Kidney (tissue), 14 donors: ENCODE data around the gene MEIKIN. TPM values are rescaled to one million over a fixed set of nuclear protein-coding genes. Genes with fewer than 3 reads are reported as not detected.
"Not testable (repeated sequence)": the region's sequence is repeated elsewhere in the genome, so short reads cannot be mapped to it uniquely, and the experiment has no call there.

ENCODE experiments used
- DNase-seq, 5 donors: peaks; one replicate each; pipeline ENCODE4 v3.0.0-alpha.2; 2013 to 2020
- FAIRE-seq: peaks from 2 replicates; lab custom pipeline; 2012; peaks lifted over from hg19 to GRCh38; lab: Jason Lieb, UNC
- H3K27ac ChIP-seq, 2 donors: one replicate each; pipeline ENCODE4 v1.7.0; 2013; ENCODE audit warnings: low read depth in 2 of 2, low read length in 2 of 2, inconsistent platforms in 1 of 2
- H3K27me3 ChIP-seq: one replicate; pipeline ENCODE4 v1.7.1; 2013; ENCODE audit warnings: low read length, inconsistent platforms; ENCODE audit not compliant: control insufficient read depth, insufficient read depth
- H3K36me3 ChIP-seq, 3 donors: one replicate each; pipeline versions ENCODE4 v1.7.0 to v1.7.1; 2013; ENCODE audit warnings: low read length in 3 of 3, control low read depth in 1 of 3, inconsistent platforms in 1 of 3; ENCODE audit not compliant: insufficient read depth in 3 of 3, control insufficient read depth in 2 of 3
- H3K4me1 ChIP-seq, 3 donors: one replicate each; pipeline versions ENCODE4 v1.7.0 to v1.7.1; 2013; ENCODE audit warnings: low read length in 3 of 3, inconsistent platforms in 1 of 3, low read depth in 1 of 3; ENCODE audit not compliant: control insufficient read depth in 2 of 3, insufficient read depth in 2 of 3
- H3K4me3 ChIP-seq, 3 donors: one replicate each; pipeline versions ENCODE4 v1.7.0 to v1.8.1; 2013; ENCODE audit warnings: low read length in 3 of 3, control low read depth in 1 of 3, inconsistent platforms in 1 of 3
- H3K9ac ChIP-seq, 3 donors: one replicate each; pipeline versions ENCODE4 v1.7.0 to v1.7.1; 2013; ENCODE audit warnings: low read length in 3 of 3, control low read depth in 1 of 3, inconsistent platforms in 1 of 3
- H3K9me3 ChIP-seq, 3 donors: one replicate each; pipeline versions ENCODE4 v1.7.0 to v1.7.1; 2013; ENCODE audit warnings: low read length in 3 of 3, control low read depth in 1 of 3, inconsistent platforms in 1 of 3; ENCODE audit not compliant: control insufficient read depth in 2 of 3, insufficient read depth in 1 of 3
- intact Hi-C: fragments of 100-400 bp; cut with DNase I; formaldehyde crosslinking; loops from one replicate; pipeline ENCODE4 v1.11.1; 2022
- polyA plus RNA-seq: library from polyadenylated mRNA; stranded (reverse); fragments of 350-450 nt; fragmentation: Illumina TruSeq; extraction: RNeasy Lipid Tissue Mini Kit (QIAGEN cat#74804); gene quantifications from one replicate; pipeline ENCODE4 v1.2.3, GENCODE V29; 2014; ENCODE audit warnings: low read depth, low replicate concordance; ENCODE audit not compliant: insufficient read depth
- total RNA-seq: library from RNA; stranded (reverse); fragmentation: NEBNext Ultra II Directional; extraction: Animal tissue kit (Norgen Biotek cat#: 25700); gene quantifications from one replicate; pipeline ENCODE4 v1.2.1, GENCODE V29; 2021
- TF ChIP-seq, protein P1 (sequence below): IDR thresholded peaks from 3 replicates; pipeline ENCODE4 v1.5.1; 2012; ENCODE audit warnings: mild to moderate bottlenecking, moderate library complexity, borderline replicate concordance; ENCODE audit not compliant: insufficient read depth; ENCODE audit errors: extremely low read depth
- donor health status: control.
- donor health status: control.
- donor health status: control.
- donor health status: control.
- donor health status: control.
- donor health status: DM: yes; HTN: yes; CAD: no.
- donor health status: Normal renal cell carcinoma (clear cell type).

The MEIKIN gene
- total and polyA plus RNA-seq, 2 donors from 2014 or later, result 0.63 TPM; not detected in 1

DNA sequence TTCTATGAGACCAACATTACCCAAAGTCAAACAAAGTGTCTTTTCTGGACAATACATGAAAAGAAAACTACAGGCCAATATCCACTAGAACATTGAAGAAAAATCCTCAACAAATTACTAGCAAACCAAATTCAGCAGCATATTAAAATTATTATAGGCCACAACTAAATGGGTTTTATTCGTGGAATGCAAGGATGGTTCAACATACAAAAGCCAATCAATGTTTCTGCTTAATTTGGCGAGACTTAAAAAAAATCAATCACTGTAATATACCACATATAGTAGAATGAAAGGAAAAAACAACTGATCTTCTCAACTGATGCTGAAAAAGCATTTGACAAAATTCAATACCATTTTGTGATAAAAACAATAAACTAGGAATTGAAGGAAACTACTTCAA is 96.8 kb downstream of the MEIKIN start:
- no peak for FAIRE-seq
- peaks cover 0 to 8% (median 7%) of the 10 kb centered on the region in 3 donors for H3K9me3 ChIP-seq
- no peaks in the 10 kb centered on the region for H3K4me1 ChIP-seq
- no peak overlapping the region for H3K9ac ChIP-seq
- DNase-seq, result no peak
- intact Hi-C loops, result no loop called here
- H3K4me3 ChIP-seq, result no peak overlapping the region
- no peaks in the 10 kb centered on the region for H3K27me3 ChIP-seq
- H3K36me3 ChIP-seq, result no peaks in the 10 kb centered on the region
- no peak overlapping the region for H3K27ac ChIP-seq
- TF ChIP-seq, protein P1, sequence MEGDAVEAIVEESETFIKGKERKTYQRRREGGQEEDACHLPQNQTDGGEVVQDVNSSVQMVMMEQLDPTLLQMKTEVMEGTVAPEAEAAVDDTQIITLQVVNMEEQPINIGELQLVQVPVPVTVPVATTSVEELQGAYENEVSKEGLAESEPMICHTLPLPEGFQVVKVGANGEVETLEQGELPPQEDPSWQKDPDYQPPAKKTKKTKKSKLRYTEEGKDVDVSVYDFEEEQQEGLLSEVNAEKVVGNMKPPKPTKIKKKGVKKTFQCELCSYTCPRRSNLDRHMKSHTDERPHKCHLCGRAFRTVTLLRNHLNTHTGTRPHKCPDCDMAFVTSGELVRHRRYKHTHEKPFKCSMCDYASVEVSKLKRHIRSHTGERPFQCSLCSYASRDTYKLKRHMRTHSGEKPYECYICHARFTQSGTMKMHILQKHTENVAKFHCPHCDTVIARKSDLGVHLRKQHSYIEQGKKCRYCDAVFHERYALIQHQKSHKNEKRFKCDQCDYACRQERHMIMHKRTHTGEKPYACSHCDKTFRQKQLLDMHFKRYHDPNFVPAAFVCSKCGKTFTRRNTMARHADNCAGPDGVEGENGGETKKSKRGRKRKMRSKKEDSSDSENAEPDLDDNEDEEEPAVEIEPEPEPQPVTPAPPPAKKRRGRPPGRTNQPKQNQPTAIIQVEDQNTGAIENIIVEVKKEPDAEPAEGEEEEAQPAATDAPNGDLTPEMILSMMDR, result no peak

DNA sequence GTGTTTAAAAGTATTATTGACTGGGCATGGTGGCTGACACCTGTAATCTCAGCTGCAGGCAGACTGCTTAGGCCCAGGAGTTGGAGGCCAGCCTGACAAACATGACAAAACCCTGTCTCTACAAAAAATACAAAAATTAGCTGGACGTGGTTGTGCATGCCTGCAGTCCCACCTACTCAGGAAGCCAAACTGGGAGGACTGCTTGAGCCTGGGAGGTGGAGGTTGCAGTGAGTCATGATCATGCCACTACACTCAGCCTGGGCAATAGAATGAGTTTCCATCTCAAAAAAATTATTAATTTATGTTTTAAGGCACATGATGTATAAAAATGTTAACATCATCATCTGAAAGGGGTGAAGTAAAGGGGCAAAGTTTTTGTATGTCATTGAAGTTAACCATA is 98.9 kb downstream of the MEIKIN start:
- Histone ChIP-seq H3K4me3 (no peak overlapping the region), H3K4me1 (no peaks in the 10 kb centered on the region), H3K9me3 (peaks cover 0 to 8% (median 7%) of the 10 kb centered on the region in 3 donors), H3K27ac (no peak overlapping the region), H3K9ac (no peak overlapping the region), H3K36me3 (no peaks in the 10 kb centered on the region), H3K27me3 (no peaks in the 10 kb centered on the region)
- intact Hi-C loops, result no loop called here
- FAIRE-seq, result no peak
- TF ChIP-seq, protein P1, result no peak
- no peak for DNase-seq

DNA sequence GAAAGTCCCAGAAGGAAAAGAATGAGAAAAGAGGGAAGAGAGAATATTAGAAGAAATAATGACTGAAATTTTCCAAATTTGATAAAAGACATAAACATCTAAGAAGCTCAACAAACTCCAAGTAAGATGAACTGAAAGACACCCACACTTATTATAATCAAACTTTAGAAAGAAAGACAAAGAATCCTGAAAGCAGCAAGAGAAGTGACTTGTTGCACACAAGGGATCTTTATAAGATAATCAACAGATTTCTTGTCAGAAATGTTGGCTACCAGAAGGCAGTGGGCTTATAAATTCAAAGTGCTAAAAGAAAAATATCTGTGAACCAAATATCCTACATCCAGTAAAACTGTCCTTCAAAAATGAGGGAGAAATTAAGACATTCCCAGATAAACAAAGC is 99.6 kb downstream of the MEIKIN start:
- no peak overlapping the region for H3K4me3 ChIP-seq
- FAIRE-seq (no peak), DNase-seq (no peak)
- TF ChIP-seq, protein P1, result no peak
- intact Hi-C loops, result no loop called here
- no peaks in the 10 kb centered on the region for H3K27me3 ChIP-seq
- no peak overlapping the region for H3K9ac ChIP-seq
- H3K4me1 ChIP-seq, result no peaks in the 10 kb centered on the region
- no peaks in the 10 kb centered on the region for H3K36me3 ChIP-seq
- peaks cover 0 to 8% (median 7%) of the 10 kb centered on the region in 3 donors for H3K9me3 ChIP-seq
- H3K27ac ChIP-seq, result no peak overlapping the region

DNA sequence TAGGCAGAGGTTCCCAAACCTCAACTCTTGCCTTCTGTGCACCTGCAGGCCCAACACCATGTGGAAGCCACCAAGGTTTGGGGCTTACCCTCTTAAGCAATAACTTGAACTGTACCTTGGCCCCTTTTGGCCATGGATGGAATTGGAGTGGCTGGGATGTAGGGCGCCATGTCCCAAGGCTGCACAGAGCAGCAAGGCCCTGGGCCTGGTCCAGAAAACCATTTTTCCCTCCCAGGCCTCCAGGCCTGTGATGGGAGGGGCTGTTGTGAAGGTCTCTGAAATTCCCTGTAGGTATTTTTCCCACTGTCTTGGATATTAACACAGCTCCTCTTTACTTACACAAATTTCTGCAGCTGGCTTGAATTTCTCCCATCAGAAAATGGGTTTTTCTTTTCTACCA is 102.5 kb downstream of the MEIKIN start:
- H3K4me3 ChIP-seq, H3K36me3 ChIP-seq, DNase-seq, H3K9ac ChIP-seq, FAIRE-seq, H3K9me3 ChIP-seq, H3K27me3 ChIP-seq, H3K4me1 ChIP-seq, intact Hi-C loops, H3K27ac ChIP-seq: not testable (repeated sequence)

DNA sequence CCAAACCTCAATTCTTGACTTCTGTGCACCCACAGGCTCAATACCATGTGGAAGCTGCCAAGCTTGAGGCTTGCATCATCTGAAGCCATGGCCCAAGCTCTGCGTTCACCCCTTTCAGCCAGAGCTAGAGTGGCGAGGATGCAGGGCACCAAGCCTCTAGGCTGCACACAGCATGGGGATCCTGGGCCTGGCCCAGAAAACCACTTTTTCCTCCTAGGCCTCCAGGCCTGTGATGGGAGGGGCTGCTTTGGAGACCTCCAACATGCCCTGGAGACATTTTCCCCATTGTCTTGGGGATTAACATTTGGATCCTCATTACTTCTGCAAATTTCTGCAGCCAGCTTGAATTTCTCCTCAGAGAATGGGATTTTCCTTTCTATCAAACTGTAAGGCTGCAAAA is 112.8 kb downstream of the MEIKIN start:
- H3K9me3 ChIP-seq, H3K9ac ChIP-seq, intact Hi-C loops, DNase-seq, H3K4me1 ChIP-seq, H3K36me3 ChIP-seq, H3K27me3 ChIP-seq, H3K27ac ChIP-seq, H3K4me3 ChIP-seq, FAIRE-seq: not testable (repeated sequence)
